SU-DHL-6 (cell line): ENCODE data around the gene LDB2.
"Not testable (repeated sequence)": the region's sequence is repeated elsewhere in the genome, so short reads cannot be mapped to it uniquely, and the experiment has no call there.

Source experiments
- H2AFZ ChIP-seq: fragments of 200-600 bp; sonication (generic); 2 replicates; pipeline ENCODE4 v1.6.1; 2014; ENCODE audit warnings: low read depth, mild to moderate bottlenecking, moderate library complexity, mixed read lengths, antibody characterized with exemption, low read length; ENCODE audit not compliant: severe bottlenecking
- H3F3A ChIP-seq: fragments of 200-600 bp; shearing (Covaris generic); 2 replicates; pipeline ENCODE4 v1.6.0; 2016; ENCODE audit warnings: antibody characterized with exemption, mild to moderate bottlenecking; ENCODE audit not compliant: insufficient read depth
- H3K27ac ChIP-seq: fragments of 200-600 bp; sonication (generic); 2 replicates; pipeline ENCODE4 v1.5.1; 2016; ENCODE audit warnings: low read depth, mild to moderate bottlenecking, low read length, moderate library complexity, mixed read lengths
- H3K27me3 ChIP-seq: fragments of 200-600 bp; sonication (generic), shearing (Covaris generic); 2 replicates; pipeline ENCODE4 v1.6.0; 2014; ENCODE audit warnings: mild to moderate bottlenecking, low read length
- H3K36me3 ChIP-seq: fragments of 200-600 bp; sonication (generic); 2 replicates; pipeline ENCODE4 v1.6.1; 2014; ENCODE audit warnings: mild to moderate bottlenecking, low read length, mixed read lengths
- H3K4me2 ChIP-seq: fragments of 300-600, 200-600 bp; shearing (Covaris generic), sonication (generic); 2 replicates; pipeline ENCODE4 v1.6.0; 2014; ENCODE audit warnings: low read length, low read depth, mild to moderate bottlenecking; ENCODE audit not compliant: poor library complexity, severe bottlenecking
- H3K4me3 ChIP-seq: fragments of 200-600 bp; sonication (generic); 2 replicates; pipeline ENCODE4 v1.5.1; 2014; ENCODE audit warnings: antibody characterized with exemption, low read length, mild to moderate bottlenecking, mixed read lengths; ENCODE audit not compliant: insufficient read depth, poor library complexity, severe bottlenecking
- H3K79me2 ChIP-seq: fragments of 200-600 bp; sonication (generic); 2 replicates; pipeline ENCODE4 v1.6.1; 2014; ENCODE audit warnings: mild to moderate bottlenecking, low read length, moderate library complexity; ENCODE audit not compliant: insufficient read depth
- H3K9ac ChIP-seq: fragments of 200-600 bp; sonication (generic); 2 replicates; pipeline ENCODE4 v1.7.0; 2014; ENCODE audit warnings: mild to moderate bottlenecking, low read length
- H3K9me2 ChIP-seq: fragments of 200-600 bp; sonication (generic); replicated peaks from 2 replicates; pipeline ENCODE4 v1.6.1; 2014; ENCODE audit warnings: low read length; ENCODE audit not compliant: insufficient read depth
- H3K9me3 ChIP-seq: fragments of 200-600 bp; sonication (generic); 2 replicates; pipeline ENCODE4 v1.6.1; 2014; ENCODE audit warnings: low read length, mixed read lengths; ENCODE audit not compliant: insufficient read depth
- H4K20me1 ChIP-seq: fragments of 200-600 bp; sonication (generic); 2 replicates; pipeline ENCODE4 v1.6.1; 2014; ENCODE audit warnings: low read depth, mild to moderate bottlenecking, antibody characterized with exemption, low read length, moderate library complexity, mixed read lengths
- EZH2phosphoT487 ChIP-seq: fragments of 200-600 bp; sonication (generic), shearing (Covaris generic); conservative IDR thresholded peaks from 2 replicates; pipeline ENCODE4 v1.6.1; 2018; ENCODE audit warnings: mild to moderate bottlenecking, antibody characterized with exemption, low read length, moderate library complexity, mixed read lengths
- TF ChIP-seq, protein P1 (sequence below): fragments of 200-600 bp; sonication (generic); IDR thresholded peaks from one replicate; pipeline ENCODE4 v1.5.1; 2017; ENCODE audit warnings: antibody characterized with exemption, mild to moderate bottlenecking, low read length, moderate library complexity; ENCODE audit not compliant: insufficient read depth, poor library complexity, severe bottlenecking

Gene LDB2

GRCh38 chr4:16636304-16636703 is 262.1 kb downstream of the LDB2 start:
- Histone ChIP-seq H3K36me3 (no peaks in the 10 kb centered on the region), H3K4me2 (no peak overlapping the region), H3K79me2 (no peaks in the 10 kb centered on the region), H3K27me3 (no peaks in the 10 kb centered on the region), H2AFZ (no peak overlapping the region), H3K4me3 (no peak overlapping the region), H3K9me2 (no peaks in the 10 kb centered on the region), H3K9me3 (no peaks in the 10 kb centered on the region), H3K27ac (no peak overlapping the region), H3F3A (no peaks in the 10 kb centered on the region), H3K9ac (no peak overlapping the region), H4K20me1 (no peaks in the 10 kb centered on the region)
- TF ChIP-seq, protein P1, sequence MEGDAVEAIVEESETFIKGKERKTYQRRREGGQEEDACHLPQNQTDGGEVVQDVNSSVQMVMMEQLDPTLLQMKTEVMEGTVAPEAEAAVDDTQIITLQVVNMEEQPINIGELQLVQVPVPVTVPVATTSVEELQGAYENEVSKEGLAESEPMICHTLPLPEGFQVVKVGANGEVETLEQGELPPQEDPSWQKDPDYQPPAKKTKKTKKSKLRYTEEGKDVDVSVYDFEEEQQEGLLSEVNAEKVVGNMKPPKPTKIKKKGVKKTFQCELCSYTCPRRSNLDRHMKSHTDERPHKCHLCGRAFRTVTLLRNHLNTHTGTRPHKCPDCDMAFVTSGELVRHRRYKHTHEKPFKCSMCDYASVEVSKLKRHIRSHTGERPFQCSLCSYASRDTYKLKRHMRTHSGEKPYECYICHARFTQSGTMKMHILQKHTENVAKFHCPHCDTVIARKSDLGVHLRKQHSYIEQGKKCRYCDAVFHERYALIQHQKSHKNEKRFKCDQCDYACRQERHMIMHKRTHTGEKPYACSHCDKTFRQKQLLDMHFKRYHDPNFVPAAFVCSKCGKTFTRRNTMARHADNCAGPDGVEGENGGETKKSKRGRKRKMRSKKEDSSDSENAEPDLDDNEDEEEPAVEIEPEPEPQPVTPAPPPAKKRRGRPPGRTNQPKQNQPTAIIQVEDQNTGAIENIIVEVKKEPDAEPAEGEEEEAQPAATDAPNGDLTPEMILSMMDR: no peak
- no peak for TF ChIP-seq EZH2phosphoT487

- H3K4me3 ChIP-seq, H3K36me3 ChIP-seq, H3K9ac ChIP-seq, H2AFZ ChIP-seq, H3K27ac ChIP-seq, H3K9me3 ChIP-seq, H3F3A ChIP-seq, H3K4me2 ChIP-seq, H4K20me1 ChIP-seq, H3K79me2 ChIP-seq, H3K27me3 ChIP-seq, H3K9me2 ChIP-seq: not testable (repeated sequence)
Measured at GRCh38 chr4:16629274-16629673, 269.2 kb downstream of the LDB2 start.

- H4K20me1 ChIP-seq, H3K9me2 ChIP-seq, H3K27me3 ChIP-seq, H3K9me3 ChIP-seq, H3F3A ChIP-seq, H3K9ac ChIP-seq, H3K4me3 ChIP-seq, H3K27ac ChIP-seq, H3K79me2 ChIP-seq, H3K36me3 ChIP-seq, H2AFZ ChIP-seq, H3K4me2 ChIP-seq: not testable (repeated sequence)
Measured at GRCh38 chr4:16628835-16629234, 269.6 kb downstream of the LDB2 start.

GRCh38 chr4:16627999-16628398 is 270.4 kb downstream of the LDB2 start:
- Histone ChIP-seq H4K20me1 (no peaks in the 10 kb centered on the region), H3K9ac (no peak overlapping the region), H3K9me3 (no peaks in the 10 kb centered on the region), H3K9me2 (no peaks in the 10 kb centered on the region), H3K27me3 (no peaks in the 10 kb centered on the region), H3K36me3 (no peaks in the 10 kb centered on the region), H3K27ac (no peak overlapping the region), H3K4me2 (no peak overlapping the region), H2AFZ (no peak overlapping the region), H3K79me2 (no peaks in the 10 kb centered on the region), H3K4me3 (no peak overlapping the region), H3F3A (no peaks in the 10 kb centered on the region)
- TF ChIP-seq, protein P1: no peak
- no peak for TF ChIP-seq EZH2phosphoT487
